ENCODE measurements around the gene DUS3L. TPM values are rescaled to one million over a fixed set of nuclear protein-coding genes. Genes with fewer than 3 reads are reported as not detected.

The DUS3L gene
- 26.8 and 55.5 TPM in 2 replicates for total RNA-seq

- peaks cover 29% of the 10 kb centered on the region for H3K36me3 ChIP-seq (ENCODE audit: control insufficient read depth, insufficient read depth, low read length)
- TF ChIP-seq CTCF (IDR thresholded peaks at IDR 0.05; ENCODE audit: insufficient read depth, low read length, severe bottlenecking) = no peak
- DNase-seq (ENCODE audit: low read depth) (peak; percentile 98), FAIRE-seq (peak; percentile 99)
- peak within 1 kb of the TSS; percentile 93 for H3K4me3 ChIP-seq (ENCODE audit: low read depth, low read length)
- H3K27me3 ChIP-seq (ENCODE audit: control insufficient read depth, insufficient read depth, low read length) = no peaks in the 10 kb centered on the region
Observed at GRCh38 chr19:5790559-5791520, at the start of gene DUS3L. Gene DUS3L, minus strand, starts transcription at chr19:5791163. Its CDS starts 22 bp downstream, at chr19:5791141.

- TF ChIP-seq CTCF (IDR thresholded peaks at IDR 0.05; ENCODE audit: insufficient read depth, low read length, severe bottlenecking) = no peak
- FAIRE-seq (no peak), DNase-seq (ENCODE audit: low read depth) (no peak)
- Histone ChIP-seq H3K36me3 (ENCODE audit: control insufficient read depth, insufficient read depth, low read length) (no peaks in the 10 kb centered on the region), H3K4me3 (ENCODE audit: low read depth, low read length) (no peak within 1 kb of the TSS), H3K27me3 (ENCODE audit: control insufficient read depth, insufficient read depth, low read length) (no peaks in the 10 kb centered on the region)
Observed at GRCh38 chr19:5839065-5840017, 48.4 kb upstream of the DUS3L start, which contains the start of gene FUT6. Gene FUT6, minus strand, starts transcription at chr19:5839702. Its CDS starts 7,135 bp downstream, at chr19:5832567.

GRCh38 chr19:5838353-5839064 lies 47.5 kb upstream of the DUS3L start:
- no peaks in the 10 kb centered on the region for H3K27me3 ChIP-seq (ENCODE audit: control insufficient read depth, insufficient read depth, low read length)
- no peak overlapping the region for H3K4me3 ChIP-seq (ENCODE audit: low read depth, low read length)
- FAIRE-seq (no peak), DNase-seq (ENCODE audit: low read depth) (no peak)
- TF ChIP-seq CTCF (IDR thresholded peaks at IDR 0.05; ENCODE audit: insufficient read depth, low read length, severe bottlenecking) = no peak
- H3K36me3 ChIP-seq (ENCODE audit: control insufficient read depth, insufficient read depth, low read length) = no peaks in the 10 kb centered on the region

- H3K27me3 ChIP-seq (ENCODE audit: control insufficient read depth, insufficient read depth, low read length) = no peaks in the 10 kb centered on the region
- H3K36me3 ChIP-seq (ENCODE audit: control insufficient read depth, insufficient read depth, low read length) = no peaks in the 10 kb centered on the region
- no peak for TF ChIP-seq CTCF (IDR thresholded peaks at IDR 0.05; ENCODE audit: insufficient read depth, low read length, severe bottlenecking)
- DNase-seq (ENCODE audit: low read depth) = no peak
- FAIRE-seq = no peak
- no peak overlapping the region for H3K4me3 ChIP-seq (ENCODE audit: low read depth, low read length)
Observed at GRCh38 chr19:5837761-5838352, 46.9 kb upstream of the DUS3L start.

Data from bronchial epithelial cell (primary cell).